Ovary (tissue), 9 donors: ENCODE results near the gene AMER1. TPM values are rescaled to one million over a fixed set of nuclear protein-coding genes. Genes with fewer than 3 reads are reported as not detected.

Experiments
- DNase-seq, 5 donors: peaks; one replicate each; pipeline ENCODE4 v3.0.0-alpha.2; 2019 to 2020
- H3K27ac ChIP-seq, 2 donors: fragments of 200-600 bp; one replicate each; pipeline versions ENCODE4 v1.5.1 to v1.8.0; 2019 to 2022
- H3K27me3 ChIP-seq: fragments of 200-600 bp; one replicate; pipeline ENCODE4 v1.8.0; 2022
- H3K36me3 ChIP-seq: fragments of 200-600 bp; sonication (generic); one replicate; pipeline ENCODE4 v1.5.1; 2019
- H3K4me1 ChIP-seq: one replicate; pipeline ENCODE4 v1.8.1; 2013; ENCODE audit warnings: mild to moderate bottlenecking, moderate library complexity; ENCODE audit not compliant: insufficient read depth
- H3K4me3 ChIP-seq: fragments of 200-600 bp; sonication (generic); one replicate; pipeline ENCODE4 v1.5.1; 2017
- H3K9me3 ChIP-seq, 2 donors: fragments of 200-600 bp in 1 of 2; sonication (generic) in 1 of 2; one replicate each; pipeline versions ENCODE4 v1.5.1 to v1.8.1; 2013 to 2019; ENCODE audit warnings: mild to moderate bottlenecking in 1 of 2, moderate library complexity in 1 of 2
- EP300 ChIP-seq: sonication (generic); formaldehyde crosslinking; IDR thresholded peaks from one replicate; pipeline ENCODE4 v1.6.1; 2017; ENCODE audit warnings: antibody characterized with exemption
- POLR2A ChIP-seq: fragments of 450-650 bp; IDR thresholded peaks from one replicate; pipeline ENCODE4 v1.6.1; 2017; ENCODE audit warnings: antibody characterized with exemption, mild to moderate bottlenecking, moderate library complexity
- WGBS, 3 donors: extraction: QIAGEN DNeasy Blood & Tissue Kit in 1 of 3; methylation state at CpG; one replicate each; pipeline versions ENCODE4 v1.1.5 to v1.1.7; 2013 to 2017; 5-methylcytosine and 5-hydroxymethylcytosine counted together
- intact Hi-C, 4 donors: fragments of 100-400 bp; cut with DNase I; formaldehyde crosslinking; loops; one replicate each; pipeline versions ENCODE4 v1.11.0 to v1.15.1; 2022 to 2023
- polyA plus RNA-seq, 2 donors: library from polyadenylated mRNA; stranded (reverse); fragments of 200-250 nt in 1 of 2; fragments of 350-450 nt in 1 of 2; fragmentation: Illumina TruSeq in 1 of 2; extraction: RNeasy Lipid Tissue Mini Kit (QIAGEN cat#74804) in 1 of 2; gene quantifications; one replicate each; pipeline ENCODE4 v1.2.3, GENCODE V29; 2013 to 2014
- total RNA-seq, 7 donors: library from RNA; depleted of rRNA in 2 of 7; stranded (reverse); fragments of >200 nt in 2 of 7; fragmentation: NEBNext Ultra II Directional in 3 of 7; extraction: Animal tissue kit (Norgen Biotek cat#: 25700) in 3 of 7; gene quantifications; one replicate each; pipeline versions ENCODE4 v1.1.0 to v1.2.4, GENCODE V29; 2016 to 2023
- TF ChIP-seq, protein P1 (sequence below), 3 donors: fragments of 450-650 bp in 2 of 3; fragments of 200-600 bp in 1 of 3; IDR thresholded peaks; one replicate each; pipeline versions ENCODE4 v1.5.1 to v1.8.0; 2016 to 2022; ENCODE audit warnings: antibody characterized with exemption in 3 of 3, mild to moderate bottlenecking in 1 of 3
- donor health status: DM: no; HTN: no; CAD: no; lungs with moderate emphysema.
- donor health status: DM: no; HTN: no; CAD: no.
- donor health status: Bipolar disorder and iron deficiency.
- donor health status: DM: yes; HTN: yes; CAD: no.
- donor health status: DM: no; HTN: no; CAD: no.
- donor health status: DM: yes; HTN: yes; CAD: no.

Gene AMER1
- total and polyA plus RNA-seq, 9 donors = 5.5 to 25.9 (median 14.2) TPM

- Histone ChIP-seq H3K4me3 (no peak overlapping the region), H3K36me3 (no peaks in the 10 kb centered on the region), H3K27me3 (no peaks in the 10 kb centered on the region), H3K9me3 (no peaks in the 10 kb centered on the region), H3K4me1 (no peaks in the 10 kb centered on the region), H3K27ac (no peak overlapping the region)
- intact Hi-C loops = no loop called here
- DNase-seq = no peak
- no peak for TF ChIP-seq EP300
- TF ChIP-seq, protein P1, sequence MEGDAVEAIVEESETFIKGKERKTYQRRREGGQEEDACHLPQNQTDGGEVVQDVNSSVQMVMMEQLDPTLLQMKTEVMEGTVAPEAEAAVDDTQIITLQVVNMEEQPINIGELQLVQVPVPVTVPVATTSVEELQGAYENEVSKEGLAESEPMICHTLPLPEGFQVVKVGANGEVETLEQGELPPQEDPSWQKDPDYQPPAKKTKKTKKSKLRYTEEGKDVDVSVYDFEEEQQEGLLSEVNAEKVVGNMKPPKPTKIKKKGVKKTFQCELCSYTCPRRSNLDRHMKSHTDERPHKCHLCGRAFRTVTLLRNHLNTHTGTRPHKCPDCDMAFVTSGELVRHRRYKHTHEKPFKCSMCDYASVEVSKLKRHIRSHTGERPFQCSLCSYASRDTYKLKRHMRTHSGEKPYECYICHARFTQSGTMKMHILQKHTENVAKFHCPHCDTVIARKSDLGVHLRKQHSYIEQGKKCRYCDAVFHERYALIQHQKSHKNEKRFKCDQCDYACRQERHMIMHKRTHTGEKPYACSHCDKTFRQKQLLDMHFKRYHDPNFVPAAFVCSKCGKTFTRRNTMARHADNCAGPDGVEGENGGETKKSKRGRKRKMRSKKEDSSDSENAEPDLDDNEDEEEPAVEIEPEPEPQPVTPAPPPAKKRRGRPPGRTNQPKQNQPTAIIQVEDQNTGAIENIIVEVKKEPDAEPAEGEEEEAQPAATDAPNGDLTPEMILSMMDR (IDR thresholded peaks at IDR 0.05) = no peak
- no peak for TF ChIP-seq POLR2A
Measured at GRCh38 chrX:64176876-64177275, 28.6 kb downstream of the AMER1 start.

DNA sequence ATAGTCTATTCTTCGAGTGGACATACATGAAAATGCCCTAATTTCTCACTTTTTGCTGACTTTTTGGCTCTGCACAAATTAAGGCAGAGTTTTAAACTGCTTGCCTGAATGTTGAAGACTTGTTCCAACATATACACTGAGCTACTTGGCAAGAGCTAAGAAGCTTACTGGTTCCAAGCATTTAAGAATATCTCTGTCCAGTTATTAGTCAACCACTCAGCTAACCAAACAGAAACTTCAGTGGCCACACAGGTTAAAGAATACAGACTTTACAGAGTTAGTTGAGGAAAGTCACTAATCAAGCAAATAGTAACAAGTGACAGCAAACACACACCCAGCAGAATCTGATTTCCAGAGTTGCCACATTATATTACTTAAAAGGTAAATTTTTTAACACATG, 35.5 kb downstream of the AMER1 start:
- TF ChIP-seq POLR2A = no peak
- no peak for TF ChIP-seq EP300
- TF ChIP-seq, protein P1 (IDR thresholded peaks at IDR 0.05) = no peak
- no peak overlapping the region for H3K4me3 ChIP-seq
- H3K27me3 ChIP-seq = no peaks in the 10 kb centered on the region
- intact Hi-C loops = no loop called here
- DNase-seq = no peak
- H3K4me1 ChIP-seq = no peaks in the 10 kb centered on the region
- H3K9me3 ChIP-seq = no peaks in the 10 kb centered on the region
- H3K36me3 ChIP-seq = no peaks in the 10 kb centered on the region
- no peak overlapping the region for H3K27ac ChIP-seq
- 43 to 55% (median 46%) methylated on average over 1 of the region's 1 CpG for WGBS, 3 donors

GRCh38 chrX:64152857-64153256, 52.7 kb downstream of the AMER1 start:
- H3K36me3 ChIP-seq = no peaks in the 10 kb centered on the region
- H3K4me3 ChIP-seq = no peak overlapping the region
- no peaks in the 10 kb centered on the region for H3K9me3 ChIP-seq
- DNase-seq = no peak
- TF ChIP-seq, protein P1 (IDR thresholded peaks at IDR 0.05) = no peak
- TF ChIP-seq EP300 (no peak), POLR2A (no peak)
- 55 to 67% (median 63%) methylated on average over 6 of the region's 6 CpGs for WGBS, 3 donors
- H3K27me3 ChIP-seq = no peaks in the 10 kb centered on the region
- intact Hi-C loops = no loop called here
- H3K4me1 ChIP-seq = no peaks in the 10 kb centered on the region
- H3K27ac ChIP-seq = no peak overlapping the region

- Histone ChIP-seq H3K36me3 (no peaks in the 10 kb centered on the region), H3K9me3 (no peaks in the 10 kb centered on the region), H3K4me1 (no peaks in the 10 kb centered on the region), H3K4me3 (no peak overlapping the region), H3K27ac (no peak overlapping the region), H3K27me3 (no peaks in the 10 kb centered on the region)
- DNase-seq = no peak
- TF ChIP-seq POLR2A (no peak), EP300 (no peak)
- TF ChIP-seq, protein P1 (IDR thresholded peaks at IDR 0.05) = no peak
- intact Hi-C loops = no loop called here
Measured at GRCh38 chrX:64151911-64152310, 53.6 kb downstream of the AMER1 start.

DNA sequence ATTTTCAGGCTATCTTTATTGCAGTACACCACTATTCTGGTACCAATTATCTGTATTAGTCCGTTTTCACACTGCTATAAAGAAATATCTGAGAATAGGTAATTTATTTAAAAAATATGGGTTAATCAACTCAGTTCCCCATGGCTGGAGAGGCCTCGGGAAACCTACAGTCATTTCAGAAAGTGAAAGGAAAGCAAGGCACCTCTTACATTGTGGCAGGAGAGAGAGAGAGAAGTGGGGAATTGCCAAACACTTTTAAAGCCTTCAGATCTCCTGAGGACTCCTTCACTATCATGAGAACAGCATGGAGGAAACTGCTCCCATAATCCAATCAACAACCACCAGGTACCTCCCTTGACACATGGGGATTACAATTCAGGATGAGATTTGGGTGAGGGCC, 54.7 kb downstream of the AMER1 start:
- 51 to 56% (median 51%) methylated on average over 2 of the region's 2 CpGs for WGBS, 3 donors
- no peak overlapping the region for H3K4me3 ChIP-seq
- TF ChIP-seq POLR2A = no peak
- no peak for TF ChIP-seq EP300
- TF ChIP-seq, protein P1 (IDR thresholded peaks at IDR 0.05) = no peak
- H3K27ac ChIP-seq = no peak overlapping the region
- DNase-seq = no peak
- H3K27me3 ChIP-seq = no peaks in the 10 kb centered on the region
- no peaks in the 10 kb centered on the region for H3K36me3 ChIP-seq
- intact Hi-C loops = no loop called here
- no peaks in the 10 kb centered on the region for H3K9me3 ChIP-seq
- no peaks in the 10 kb centered on the region for H3K4me1 ChIP-seq
